ENCODE data around the gene KIF4B.

The KIF4B gene

GRCh38 chr5:155064580-155064979, 51.0 kb downstream of the KIF4B start:
- no peak for DNase-seq

DNA sequence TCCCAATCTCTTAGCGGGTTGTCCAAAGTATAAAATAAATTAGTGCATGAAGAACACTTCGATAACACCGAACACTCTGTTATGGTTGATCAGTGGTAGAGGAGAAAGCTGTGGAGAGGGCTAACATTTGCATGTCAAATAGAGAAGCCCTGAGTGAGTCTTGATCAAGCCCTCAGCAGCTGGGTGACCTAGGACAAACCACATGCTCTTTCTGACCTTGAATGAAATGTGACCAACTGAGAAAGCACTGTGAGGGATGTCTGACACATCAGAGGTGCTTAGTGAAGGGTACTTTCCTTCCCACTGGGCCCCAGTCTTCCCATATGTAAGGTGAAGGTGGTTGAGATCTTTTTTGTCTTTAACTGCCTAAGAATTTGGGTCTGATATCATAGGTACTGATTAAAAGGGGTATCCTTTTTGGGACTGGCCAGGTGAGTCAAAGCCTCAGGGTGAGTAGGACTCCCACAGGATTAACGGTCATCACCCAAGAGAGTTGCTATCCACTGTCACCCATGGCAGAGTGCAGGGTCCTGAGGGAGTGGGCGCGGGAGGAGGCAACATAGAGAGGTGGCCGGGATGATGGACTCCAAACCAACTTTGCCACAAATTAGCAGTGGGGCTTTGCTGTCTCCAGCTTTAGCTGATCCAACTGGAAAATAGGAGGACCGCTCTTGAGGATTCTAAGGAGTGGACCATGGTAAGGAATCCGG, 53.5 kb downstream of the KIF4B start:
- no peak for DNase-seq

Measured in midbrain (tissue), 1 donor.